ENCODE results near the gene NDFIP2. TPM values are rescaled to one million over a fixed set of nuclear protein-coding genes. Genes with fewer than 3 reads are reported as not detected.
A peak's percentile ranks its signal among the peaks of the same experiment; 100 is the strongest.

Gene NDFIP2
- total RNA-seq, 1 experiment from 2014 or later, result 48.4 TPM

GRCh38 chr13:79440958-79441528 lies 39.9 kb upstream of the NDFIP2 start:
- ChIA-PET POLR2A (ENCODE audit: unreplicated experiment) (interaction anchor here (0.6 kb wide), 3 partner anchors 40 to 1147 kb away, joined by 3 to 4 read pairs (median 3); partner anchors contain the start of gene NDFIP2), CTCF (no interaction called here)
- Histone ChIP-seq H3K4me2 (peak overlapping the region; percentile 41), H3K27ac (peak overlapping the region; percentile 58), H3K9me3 (ENCODE audit: insufficient read depth, low read depth) (no peaks in the 10 kb centered on the region), H3K9me2 (ENCODE audit: insufficient read depth) (no peaks in the 10 kb centered on the region), H3K36me3 (ENCODE audit: low read depth) (no peaks in the 10 kb centered on the region), H2AFZ (no peak overlapping the region), H3K4me3 (no peak overlapping the region), H3K4me1 (replicated peaks; ENCODE audit: insufficient read depth) (peaks cover 19% of the 10 kb centered on the region), H4K20me1 (ENCODE audit: insufficient read depth) (no peaks in the 10 kb centered on the region), H3K27me3 (ENCODE audit: insufficient read depth, low read depth) (no peaks in the 10 kb centered on the region), H3F3A (ENCODE audit: insufficient read depth, low read depth) (peaks cover 8% of the 10 kb centered on the region), H3K79me2 (ENCODE audit: low read depth) (no peaks in the 10 kb centered on the region)
- intact Hi-C loops (cut with micrococcal nuclease; ENCODE audit: unreplicated experiment), result loop anchor here (1.0 kb wide), 1 partner anchor 44 kb away; no protein-coding TSS in a partner anchor
- no TSS peak for BruUV-seq (replicated peaks)
- DNase-seq, result no peak
- TF ChIP-seq, protein P1, sequence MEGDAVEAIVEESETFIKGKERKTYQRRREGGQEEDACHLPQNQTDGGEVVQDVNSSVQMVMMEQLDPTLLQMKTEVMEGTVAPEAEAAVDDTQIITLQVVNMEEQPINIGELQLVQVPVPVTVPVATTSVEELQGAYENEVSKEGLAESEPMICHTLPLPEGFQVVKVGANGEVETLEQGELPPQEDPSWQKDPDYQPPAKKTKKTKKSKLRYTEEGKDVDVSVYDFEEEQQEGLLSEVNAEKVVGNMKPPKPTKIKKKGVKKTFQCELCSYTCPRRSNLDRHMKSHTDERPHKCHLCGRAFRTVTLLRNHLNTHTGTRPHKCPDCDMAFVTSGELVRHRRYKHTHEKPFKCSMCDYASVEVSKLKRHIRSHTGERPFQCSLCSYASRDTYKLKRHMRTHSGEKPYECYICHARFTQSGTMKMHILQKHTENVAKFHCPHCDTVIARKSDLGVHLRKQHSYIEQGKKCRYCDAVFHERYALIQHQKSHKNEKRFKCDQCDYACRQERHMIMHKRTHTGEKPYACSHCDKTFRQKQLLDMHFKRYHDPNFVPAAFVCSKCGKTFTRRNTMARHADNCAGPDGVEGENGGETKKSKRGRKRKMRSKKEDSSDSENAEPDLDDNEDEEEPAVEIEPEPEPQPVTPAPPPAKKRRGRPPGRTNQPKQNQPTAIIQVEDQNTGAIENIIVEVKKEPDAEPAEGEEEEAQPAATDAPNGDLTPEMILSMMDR (conservative IDR thresholded peaks at IDR 0.05), result no peak
- TF ChIP-seq EZH2 (IDR thresholded peaks at IDR 0.05; ENCODE audit: low read depth), result no peak

DNA sequence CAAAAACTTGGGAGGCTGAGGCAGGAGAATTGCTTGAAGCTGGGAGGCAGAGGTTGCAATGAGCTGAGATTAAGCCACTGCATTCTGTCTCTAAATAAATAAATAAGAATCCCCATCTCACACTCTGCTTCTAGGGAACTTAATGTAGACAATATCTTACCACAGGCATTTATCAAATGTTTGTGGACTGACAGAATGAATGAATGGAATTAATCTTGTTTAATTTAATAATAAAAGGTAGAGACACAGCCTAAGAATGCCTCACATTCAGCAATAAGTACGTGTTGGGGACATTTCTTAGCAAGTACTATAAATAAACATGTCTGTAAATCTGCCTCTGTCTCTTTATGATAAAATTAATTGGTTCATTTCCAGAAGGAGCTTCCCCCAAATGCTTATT lies 38.7 kb upstream of the NDFIP2 start:
- H4K20me1 ChIP-seq (ENCODE audit: insufficient read depth), result no peaks in the 10 kb centered on the region
- H3K4me1 ChIP-seq (replicated peaks; ENCODE audit: insufficient read depth), result peaks cover 17% of the 10 kb centered on the region
- peak overlapping the region; percentile 41 for H3K4me2 ChIP-seq
- no peaks in the 10 kb centered on the region for H3K79me2 ChIP-seq (ENCODE audit: low read depth)
- DNase-seq, result no peak
- peaks cover 8% of the 10 kb centered on the region for H3F3A ChIP-seq (ENCODE audit: insufficient read depth, low read depth)
- peak overlapping the region; percentile 58 for H3K27ac ChIP-seq
- no TSS peak for BruUV-seq (replicated peaks)
- intact Hi-C loops (cut with micrococcal nuclease; ENCODE audit: unreplicated experiment), result no loop called here
- no peaks in the 10 kb centered on the region for H3K9me3 ChIP-seq (ENCODE audit: insufficient read depth, low read depth)
- no peak overlapping the region for H3K4me3 ChIP-seq
- no peaks in the 10 kb centered on the region for H3K36me3 ChIP-seq (ENCODE audit: low read depth)
- POLR2A ChIA-PET (ENCODE audit: unreplicated experiment), result interaction anchor here (0.7 kb wide), 1 partner anchor 113 kb away, joined by 3 read pairs; no protein-coding TSS in a partner anchor
- H2AFZ ChIP-seq, result peak overlapping the region; percentile 46; the same call in 1 of the 2 replicates
- no peaks in the 10 kb centered on the region for H3K27me3 ChIP-seq (ENCODE audit: insufficient read depth, low read depth)
- CTCF ChIA-PET, result interaction anchor here (1.1 kb wide), 1 partner anchor 18 kb away, joined by 3 read pairs; no protein-coding TSS in a partner anchor
- no peaks in the 10 kb centered on the region for H3K9me2 ChIP-seq (ENCODE audit: insufficient read depth)
- TF ChIP-seq, protein P1 (conservative IDR thresholded peaks at IDR 0.05), result no peak
- TF ChIP-seq EZH2 (IDR thresholded peaks at IDR 0.05; ENCODE audit: low read depth), result no peak

GRCh38 chr13:79442706-79443105 lies 38.2 kb upstream of the NDFIP2 start:
- no peak overlapping the region for H3K27ac ChIP-seq
- intact Hi-C loops (cut with micrococcal nuclease; ENCODE audit: unreplicated experiment), result no loop called here
- no peak overlapping the region for H3K4me3 ChIP-seq
- H3K9me2 ChIP-seq (ENCODE audit: insufficient read depth), result no peaks in the 10 kb centered on the region
- peaks cover 8% of the 10 kb centered on the region for H3F3A ChIP-seq (ENCODE audit: insufficient read depth, low read depth)
- CTCF ChIA-PET, result interaction anchor here (1.1 kb wide), 1 partner anchor 18 kb away, joined by 3 read pairs; no protein-coding TSS in a partner anchor
- H3K27me3 ChIP-seq (ENCODE audit: insufficient read depth, low read depth), result no peaks in the 10 kb centered on the region
- TF ChIP-seq, protein P1 (conservative IDR thresholded peaks at IDR 0.05), result no peak
- no peak for TF ChIP-seq EZH2 (IDR thresholded peaks at IDR 0.05; ENCODE audit: low read depth)
- POLR2A ChIA-PET (ENCODE audit: unreplicated experiment), result no interaction called here
- H3K79me2 ChIP-seq (ENCODE audit: low read depth), result no peaks in the 10 kb centered on the region
- no peak overlapping the region; the same call in 1 of the 2 replicates for H3K4me2 ChIP-seq
- no peaks in the 10 kb centered on the region for H3K9me3 ChIP-seq (ENCODE audit: insufficient read depth, low read depth)
- H2AFZ ChIP-seq, result no peak overlapping the region
- no peak for DNase-seq
- peaks cover 17% of the 10 kb centered on the region for H3K4me1 ChIP-seq (replicated peaks; ENCODE audit: insufficient read depth)
- H3K36me3 ChIP-seq (ENCODE audit: low read depth), result no peaks in the 10 kb centered on the region
- no peaks in the 10 kb centered on the region for H4K20me1 ChIP-seq (ENCODE audit: insufficient read depth)
- no TSS peak for BruUV-seq (replicated peaks)
